Measurements from ENCODE around the gene SLC35F2.

Gene SLC35F2

GRCh38 chr11:107750313-107750712, 108.3 kb downstream of the SLC35F2 start:
- TF ChIP-seq CTCF (IDR thresholded peaks at IDR 0.05; ENCODE audit: low read depth, low read length), result no peak
- no peaks in the 10 kb centered on the region for H3K27me3 ChIP-seq (ENCODE audit: insufficient read depth, low read depth, severe bottlenecking)
- no peaks in the 10 kb centered on the region for H3K36me3 ChIP-seq
- no peak for DNase-seq
- no peak overlapping the region for H3K27ac ChIP-seq
- H3K9me3 ChIP-seq (ENCODE audit: severe bottlenecking), result no peaks in the 10 kb centered on the region
- H3K4me3 ChIP-seq (ENCODE audit: low read depth, low read length), result no peak overlapping the region

GRCh38 chr11:107747622-107748021, 111.0 kb downstream of the SLC35F2 start:
- Histone ChIP-seq H3K27ac (no peak overlapping the region), H3K9me3 (ENCODE audit: severe bottlenecking) (no peaks in the 10 kb centered on the region), H3K4me3 (ENCODE audit: low read depth, low read length) (no peak overlapping the region), H3K27me3 (ENCODE audit: insufficient read depth, low read depth, severe bottlenecking) (no peaks in the 10 kb centered on the region), H3K36me3 (no peaks in the 10 kb centered on the region)
- DNase-seq, result no peak
- no peak for TF ChIP-seq CTCF (IDR thresholded peaks at IDR 0.05; ENCODE audit: low read depth, low read length)

- TF ChIP-seq CTCF (IDR thresholded peaks at IDR 0.05; ENCODE audit: low read depth, low read length), result no peak
- Histone ChIP-seq H3K27me3 (ENCODE audit: insufficient read depth, low read depth, severe bottlenecking) (no peaks in the 10 kb centered on the region), H3K36me3 (no peaks in the 10 kb centered on the region), H3K27ac (no peak overlapping the region; the same call in 1 of the 2 replicates), H3K9me3 (ENCODE audit: severe bottlenecking) (no peaks in the 10 kb centered on the region), H3K4me3 (ENCODE audit: low read depth, low read length) (no peak overlapping the region)
- DNase-seq, result no peak
Measured at GRCh38 chr11:107744736-107745135, 113.9 kb downstream of the SLC35F2 start.

- no peaks in the 10 kb centered on the region for H3K36me3 ChIP-seq
- peak overlapping the region; percentile 74 for H3K27ac ChIP-seq
- H3K27me3 ChIP-seq (ENCODE audit: insufficient read depth, low read depth, severe bottlenecking), result no peaks in the 10 kb centered on the region
- no peaks in the 10 kb centered on the region for H3K9me3 ChIP-seq (ENCODE audit: severe bottlenecking)
- peak; percentile 65 for DNase-seq
- H3K4me3 ChIP-seq (ENCODE audit: low read depth, low read length), result no peak overlapping the region
- TF ChIP-seq CTCF (IDR thresholded peaks at IDR 0.05; ENCODE audit: low read depth, low read length), result no peak
Measured at GRCh38 chr11:107743191-107743590, 115.4 kb downstream of the SLC35F2 start.

- Histone ChIP-seq H3K4me3 (ENCODE audit: low read depth, low read length) (no peak overlapping the region), H3K36me3 (no peaks in the 10 kb centered on the region), H3K9me3 (ENCODE audit: severe bottlenecking) (no peaks in the 10 kb centered on the region), H3K27me3 (ENCODE audit: insufficient read depth, low read depth, severe bottlenecking) (no peaks in the 10 kb centered on the region), H3K27ac (no peak overlapping the region)
- peak; percentile 41; the same call in 1 of the 2 replicates for TF ChIP-seq CTCF (IDR thresholded peaks at IDR 0.05; ENCODE audit: low read depth, low read length)
- DNase-seq, result no peak
Measured at GRCh38 chr11:107741044-107741823, 117.4 kb downstream of the SLC35F2 start.
